K562 (cell line): ENCODE results near the gene SIRT4. TPM values are rescaled to one million over a fixed set of nuclear protein-coding genes. Genes with fewer than 3 reads are reported as not detected.

Experiments
- ATF1 ChIP-seq, 2 experiments: fragments of 450-650 bp in 1 of 2; IDR thresholded peaks; 2 replicates each; pipeline ENCODE4 v1.6.1; 2016; ENCODE audit warnings: missing compliant biosample characterization in 1 of 2, missing genetic modification characterization in 1 of 2
- BRF1 ChIP-seq: IDR thresholded peaks from 3 replicates; pipeline ENCODE4 v1.6.1; 2011; ENCODE audit warnings: borderline replicate concordance, mild to moderate bottlenecking; ENCODE audit not compliant: insufficient read length; ENCODE audit errors: extremely low read depth
- ERF ChIP-seq: fragments of 450-650 bp; formaldehyde crosslinking; IDR thresholded peaks from 2 replicates; pipeline ENCODE4 v1.4.0; 2020; ENCODE audit warnings: mild to moderate bottlenecking, mixed read lengths
- GABPB1 ChIP-seq: sonication (generic); formaldehyde crosslinking; IDR thresholded peaks from 2 replicates; pipeline ENCODE4 v1.8.0; 2022; ENCODE audit warnings: mild to moderate bottlenecking, missing genetic modification reagents
- GATA2 ChIP-seq: sonication (generic); formaldehyde crosslinking; IDR thresholded peaks from 2 replicates; pipeline ENCODE4 v1.4.0; 2020; ENCODE audit warnings: mild to moderate bottlenecking, missing genetic modification reagents
- MEIS2 ChIP-seq: fragments of 450-650 bp; IDR thresholded peaks from 2 replicates; pipeline ENCODE4 v1.6.1; 2014; ENCODE audit warnings: mild to moderate bottlenecking; ENCODE audit not compliant: partially characterized antibody
- NR2C2 ChIP-seq, 2 experiments: fragments of 200-800 bp in 1 of 2; sonication (Bioruptor generic) in 1 of 2; sonication (generic) in 1 of 2; formaldehyde crosslinking in 1 of 2; IDR thresholded peaks; 2 replicates each; pipeline versions ENCODE4 v1.6.1 to v1.8.0; 2016 to 2022; ENCODE audit warnings: mild to moderate bottlenecking in 1 of 2, missing compliant biosample characterization in 1 of 2, missing genetic modification characterization in 1 of 2, missing genetic modification reagents in 1 of 2
- RB1 ChIP-seq: fragments of 450-650 bp; IDR thresholded peaks from 2 replicates; pipeline ENCODE4 v1.6.1; 2017; ENCODE audit warnings: low read depth, mild to moderate bottlenecking
- RBM22 ChIP-seq: fragments of 200-400 bp; formaldehyde crosslinking; IDR thresholded peaks from 2 replicates; pipeline ENCODE4 v1.6.1; 2018; ENCODE audit warnings: low read length, low read depth; ENCODE audit not compliant: poor library complexity, severe bottlenecking
- RCOR1 ChIP-seq, 2 experiments: IDR thresholded peaks; 2 replicates each; pipeline ENCODE4 v1.6.1; 2012; ENCODE audit warnings: low read depth in 2 of 2, low read length in 2 of 2, borderline replicate concordance in 1 of 2, improper control_type of control experiment in 1 of 2
- SRSF1 ChIP-seq: fragments of 200-400 bp; formaldehyde crosslinking; IDR thresholded peaks from 2 replicates; pipeline ENCODE4 v1.6.1; 2017; ENCODE audit warnings: mild to moderate bottlenecking, low read depth, low read length, moderate library complexity
- ZC3H11A ChIP-seq: IDR thresholded peaks from 2 replicates; pipeline ENCODE4 v1.6.1; 2012; ENCODE audit warnings: low read depth, low read length, improper control_type of control experiment
- ZEB2 ChIP-seq: fragments of 450-650 bp; IDR thresholded peaks from 2 replicates; pipeline ENCODE4 v1.6.1; 2016
- ZNF175 ChIP-seq: fragments of 200-800 bp; sonication (Bioruptor generic); IDR thresholded peaks from 2 replicates; pipeline ENCODE4 v1.6.1; 2016; ENCODE audit warnings: low read depth, mild to moderate bottlenecking, missing genetic modification characterization, missing compliant biosample characterization
- ZNF644 ChIP-seq: fragments of 200-800 bp; sonication (Bioruptor generic); IDR thresholded peaks from 2 replicates; pipeline ENCODE4 v1.6.1; 2016; ENCODE audit warnings: low read depth, missing genetic modification characterization, missing compliant biosample characterization
- ZSCAN32 ChIP-seq: fragments of 450-650 bp; formaldehyde crosslinking; IDR thresholded peaks from 2 replicates; pipeline ENCODE4 v1.4.0; 2020; ENCODE audit warnings: mild to moderate bottlenecking, moderate library complexity
- polyA plus RNA-seq, 8 experiments: library from polyadenylated mRNA; depleted of rRNA in 4 of 8; stranded (reverse) in 5 of 8; unstranded in 3 of 8; fragments of >200 nt; fragmentation: Nextera tagmentation in 2 of 8; fragmentation: Illumina TruSeq in 1 of 8; extraction: Ambion mirVana in 2 of 8; extraction: Trizol in 1 of 8; gene quantifications; 2 replicates each; pipeline versions ENCODE4 v1.2.1 to v1.2.3, GENCODE V29; 2011 to 2014; ENCODE audit warnings: inconsistent platforms in 1 of 8, missing spikeins in 1 of 8
- total RNA-seq, 7 experiments: library from RNA; depleted of rRNA in 6 of 7; stranded (reverse); fragments of >200 nt in 6 of 7; fragmentation: Illumina TruSeq in 2 of 7; extraction: Trizol in 2 of 7; gene quantifications; 2 replicates each; pipeline versions ENCODE4 v1.2.1 to v1.2.3, GENCODE V29; 2011 to 2021; ENCODE audit warnings: low replicate concordance in 1 of 7
- TF ChIP-seq, protein P1 (sequence below): fragments of 150-350 bp; IDR thresholded peaks from 2 replicates; pipeline ENCODE4 v1.6.1; 2014; ENCODE audit warnings: low read depth, mild to moderate bottlenecking, low read length, borderline replicate concordance
- TF ChIP-seq, protein P2 (sequence below), 2 experiments: IDR thresholded peaks in 1 of 2; conservative IDR thresholded peaks in 1 of 2; 2 replicates each; pipeline ENCODE4 v1.6.1; 2016; ENCODE audit warnings: low read depth in 2 of 2, mild to moderate bottlenecking in 1 of 2, missing compliant biosample characterization in 1 of 2, missing genetic modification characterization in 1 of 2, moderate library complexity in 1 of 2
- TF ChIP-seq, protein P3 (sequence below): fragments of 450-650 bp; formaldehyde crosslinking; IDR thresholded peaks from 2 replicates; pipeline ENCODE4 v1.4.0; 2020; ENCODE audit warnings: mild to moderate bottlenecking, moderate library complexity

Gene SIRT4
- total and polyA plus RNA-seq, 9 of the 15 experiments (the other 6 are each of a cell fraction or from before 2014, with no cell fraction given), result 0.86 to 5.2 (median 2.4) TPM

DNA sequence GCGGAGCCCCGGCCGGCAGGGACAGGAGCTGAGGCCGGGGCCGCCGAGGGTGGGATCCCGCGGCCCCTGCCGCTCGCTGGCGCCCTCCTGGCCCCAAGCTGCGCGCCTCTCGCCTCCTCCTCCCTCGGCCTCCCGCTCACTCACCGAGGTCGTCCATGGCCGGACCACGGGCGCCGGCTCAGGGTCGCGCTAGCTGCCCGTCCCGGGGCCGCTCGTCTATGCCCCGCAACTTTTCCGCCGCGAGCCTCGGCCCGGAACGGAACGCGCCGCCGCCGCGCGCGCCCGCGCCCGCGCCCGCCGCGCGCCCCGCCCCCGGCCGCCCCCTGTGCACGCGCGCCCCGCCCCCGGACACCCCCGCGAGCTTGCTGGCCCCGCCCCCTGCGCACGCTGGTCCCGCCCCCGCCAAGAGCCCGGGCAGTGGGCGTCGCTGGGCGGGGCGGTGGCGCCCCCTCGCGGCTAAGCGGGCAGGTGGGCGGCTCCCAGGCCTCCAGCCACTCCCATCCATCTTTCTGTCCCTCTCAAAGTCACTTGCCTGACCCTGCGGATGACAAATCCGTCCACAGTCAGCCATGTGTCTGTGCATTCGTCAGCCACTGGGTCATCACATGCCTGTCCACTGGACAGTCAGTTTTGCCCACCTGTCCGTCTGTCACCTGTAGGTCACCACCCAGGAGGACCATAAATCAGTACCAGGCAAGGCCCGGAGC is 36.5 kb upstream of the SIRT4 start, which contains the start of gene PXN (continued):
- TF ChIP-seq RBM22, result no peak
- no peak for TF ChIP-seq ZSCAN32 (CRISPR knock-in tag)
- no peak for TF ChIP-seq NR2C2 (CRISPR knock-in tag; IDR thresholded peaks at IDR 0.05)
- TF ChIP-seq NR2C2 (tag; IDR thresholded peaks at IDR 0.05), result peak; percentile 74; the same call in 1 of the 2 replicates
- peak in 1 of 2 experiments; percentile 45; a peak in 2 of 4 replicates for TF ChIP-seq RCOR1 (IDR thresholded peaks at IDR 0.05; ENCODE audit: borderline replicate concordance in 1 of 2, low read depth in 2 of 2, low read length in 2 of 2)
- TF ChIP-seq MEIS2, result peak; percentile 95
- peak; percentile 65; the same call in 1 of the 2 replicates for TF ChIP-seq ZEB2
- no peak for TF ChIP-seq ATF1 (CRISPR knock-in tag; IDR thresholded peaks at IDR 0.05)
- peak; percentile 41; the same call in 1 of the 2 replicates for TF ChIP-seq ATF1 (tag; IDR thresholded peaks at IDR 0.05)
- peak; percentile 63; the same call in 1 of the 2 replicates for TF ChIP-seq ZNF644
- no peak for TF ChIP-seq ERF (CRISPR knock-in tag)
- peak; percentile 54; the same call in 1 of the 2 replicates for TF ChIP-seq ZNF175
- no peak for TF ChIP-seq GATA2
- TF ChIP-seq, protein P1, sequence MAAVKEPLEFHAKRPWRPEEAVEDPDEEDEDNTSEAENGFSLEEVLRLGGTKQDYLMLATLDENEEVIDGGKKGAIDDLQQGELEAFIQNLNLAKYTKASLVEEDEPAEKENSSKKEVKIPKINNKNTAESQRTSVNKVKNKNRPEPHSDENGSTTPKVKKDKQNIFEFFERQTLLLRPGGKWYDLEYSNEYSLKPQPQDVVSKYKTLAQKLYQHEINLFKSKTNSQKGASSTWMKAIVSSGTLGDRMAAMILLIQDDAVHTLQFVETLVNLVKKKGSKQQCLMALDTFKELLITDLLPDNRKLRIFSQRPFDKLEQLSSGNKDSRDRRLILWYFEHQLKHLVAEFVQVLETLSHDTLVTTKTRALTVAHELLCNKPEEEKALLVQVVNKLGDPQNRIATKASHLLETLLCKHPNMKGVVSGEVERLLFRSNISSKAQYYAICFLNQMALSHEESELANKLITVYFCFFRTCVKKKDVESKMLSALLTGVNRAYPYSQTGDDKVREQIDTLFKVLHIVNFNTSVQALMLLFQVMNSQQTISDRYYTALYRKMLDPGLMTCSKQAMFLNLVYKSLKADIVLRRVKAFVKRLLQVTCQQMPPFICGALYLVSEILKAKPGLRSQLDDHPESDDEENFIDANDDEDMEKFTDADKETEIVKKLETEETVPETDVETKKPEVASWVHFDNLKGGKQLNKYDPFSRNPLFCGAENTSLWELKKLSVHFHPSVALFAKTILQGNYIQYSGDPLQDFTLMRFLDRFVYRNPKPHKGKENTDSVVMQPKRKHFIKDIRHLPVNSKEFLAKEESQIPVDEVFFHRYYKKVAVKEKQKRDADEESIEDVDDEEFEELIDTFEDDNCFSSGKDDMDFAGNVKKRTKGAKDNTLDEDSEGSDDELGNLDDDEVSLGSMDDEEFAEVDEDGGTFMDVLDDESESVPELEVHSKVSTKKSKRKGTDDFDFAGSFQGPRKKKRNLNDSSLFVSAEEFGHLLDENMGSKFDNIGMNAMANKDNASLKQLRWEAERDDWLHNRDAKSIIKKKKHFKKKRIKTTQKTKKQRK, result no peak
- TF ChIP-seq SRSF1, result no peak
- no peak for TF ChIP-seq BRF1
- no peak for TF ChIP-seq ZC3H11A
- TF ChIP-seq, protein P2, sequence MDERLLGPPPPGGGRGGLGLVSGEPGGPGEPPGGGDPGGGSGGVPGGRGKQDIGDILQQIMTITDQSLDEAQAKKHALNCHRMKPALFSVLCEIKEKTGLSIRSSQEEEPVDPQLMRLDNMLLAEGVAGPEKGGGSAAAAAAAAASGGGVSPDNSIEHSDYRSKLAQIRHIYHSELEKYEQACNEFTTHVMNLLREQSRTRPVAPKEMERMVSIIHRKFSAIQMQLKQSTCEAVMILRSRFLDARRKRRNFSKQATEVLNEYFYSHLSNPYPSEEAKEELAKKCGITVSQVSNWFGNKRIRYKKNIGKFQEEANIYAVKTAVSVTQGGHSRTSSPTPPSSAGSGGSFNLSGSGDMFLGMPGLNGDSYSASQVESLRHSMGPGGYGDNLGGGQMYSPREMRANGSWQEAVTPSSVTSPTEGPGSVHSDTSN (CRISPR knock-in tag; IDR thresholded peaks at IDR 0.05; ENCODE audit: low read depth), result peak; percentile 7; the same call in 1 of the 2 replicates
- TF ChIP-seq, protein P2 (tag; conservative IDR thresholded peaks at IDR 0.05; ENCODE audit: low read depth), result peak; percentile 84
- peak; percentile 46; the same call in 1 of the 2 replicates for TF ChIP-seq RB1
- TF ChIP-seq, protein P3, sequence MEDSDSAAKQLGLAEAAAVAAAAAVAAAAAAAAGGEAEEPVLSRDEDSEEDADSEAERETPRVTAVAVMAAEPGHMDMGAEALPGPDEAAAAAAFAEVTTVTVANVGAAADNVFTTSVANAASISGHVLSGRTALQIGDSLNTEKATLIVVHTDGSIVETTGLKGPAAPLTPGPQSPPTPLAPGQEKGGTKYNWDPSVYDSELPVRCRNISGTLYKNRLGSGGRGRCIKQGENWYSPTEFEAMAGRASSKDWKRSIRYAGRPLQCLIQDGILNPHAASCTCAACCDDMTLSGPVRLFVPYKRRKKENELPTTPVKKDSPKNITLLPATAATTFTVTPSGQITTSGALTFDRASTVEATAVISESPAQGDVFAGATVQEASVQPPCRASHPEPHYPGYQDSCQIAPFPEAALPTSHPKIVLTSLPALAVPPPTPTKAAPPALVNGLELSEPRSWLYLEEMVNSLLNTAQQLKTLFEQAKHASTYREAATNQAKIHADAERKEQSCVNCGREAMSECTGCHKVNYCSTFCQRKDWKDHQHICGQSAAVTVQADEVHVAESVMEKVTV, result peak; percentile 82
- TF ChIP-seq GABPB1 (CRISPR knock-in tag), result peak; percentile 55
